NCI-H2171 (cell line): ENCODE measurements around the gene ILDR1.
"Not testable (repeated sequence)": the region's sequence is repeated elsewhere in the genome, so short reads cannot be mapped to it uniquely, and the experiment has no call there.

Experiments used
- DNase-seq: peaks from one replicate; lab custom pipeline; 2025; lab: John Stamatoyannopoulos, UW

The ILDR1 gene

GRCh38 chr3:121943431-121943830 is 78.6 kb downstream of the ILDR1 start:
- DNase-seq, result no peak

DNA sequence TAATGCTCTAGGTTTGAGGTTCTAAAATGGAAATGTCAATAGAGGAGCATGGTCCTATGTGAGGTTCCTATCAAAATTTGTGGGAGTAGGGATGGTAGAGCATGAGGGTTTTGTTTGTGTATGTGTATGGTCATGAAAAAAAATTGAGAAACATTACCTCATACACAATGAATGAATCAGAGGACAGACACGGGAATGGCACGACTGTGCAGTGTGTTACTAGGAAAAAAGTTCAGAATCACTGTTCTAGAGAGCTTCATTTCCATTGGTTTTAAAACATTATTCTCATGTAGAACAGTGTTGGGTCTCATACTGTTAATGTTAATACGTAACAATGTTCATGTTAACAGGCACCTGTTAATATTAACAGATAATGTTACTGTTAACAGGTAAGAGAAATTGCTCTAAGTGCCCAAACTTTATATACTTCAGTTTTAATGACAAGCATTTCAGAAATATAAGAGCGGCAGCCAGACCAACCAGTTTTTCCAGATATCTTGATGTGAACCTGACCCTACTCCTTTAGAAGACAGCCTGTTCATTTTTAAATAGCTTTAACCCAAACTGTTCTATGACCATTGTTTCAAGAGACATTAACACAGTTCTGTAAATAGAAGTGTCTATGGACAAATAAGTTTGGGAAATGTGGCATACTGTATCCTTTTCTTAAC is 79.8 kb downstream of the ILDR1 start:
- DNase-seq, result no peak

GRCh38 chr3:121941592-121941991 is 80.5 kb downstream of the ILDR1 start:
- DNase-seq, result no peak

- not testable (repeated sequence) for DNase-seq
These were observed 83.7 kb downstream of the ILDR1 start for GRCh38 chr3:121938141-121938855.
